GM21381 (cell line): ENCODE data around the gene ZFAND4.
"Not testable (repeated sequence)": the region's sequence is repeated elsewhere in the genome, so short reads cannot be mapped to it uniquely, and the experiment has no call there.

ENCODE experiments used
- ATAC-seq: cut with Tn5 transposase; IDR thresholded peaks from one replicate; pipeline ENCODE4 v1.9.1; 2021; ENCODE audit warnings: mild to moderate bottlenecking, moderate library complexity; ENCODE audit not compliant: unreplicated experiment

The ZFAND4 gene

DNA sequence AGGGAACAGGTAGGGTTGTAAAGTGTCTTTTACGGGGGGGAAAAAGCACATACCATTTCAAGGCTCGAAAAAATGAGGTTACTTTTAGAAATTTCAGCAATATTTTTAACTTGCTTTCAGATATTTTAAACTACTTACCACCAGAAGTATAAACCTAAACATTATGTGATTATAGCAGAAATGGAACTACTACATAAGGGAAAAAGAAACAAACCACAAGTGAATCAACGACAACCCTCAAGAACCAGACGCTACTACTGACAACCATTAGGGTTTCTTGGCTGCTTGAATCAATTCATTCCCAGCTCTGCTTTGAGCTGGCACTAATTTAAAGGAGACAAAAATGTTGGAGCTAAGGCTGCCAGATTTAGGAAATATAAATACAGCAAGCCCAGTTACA is 80.1 kb downstream of the ZFAND4 start:
- ATAC-seq: no peak

DNA sequence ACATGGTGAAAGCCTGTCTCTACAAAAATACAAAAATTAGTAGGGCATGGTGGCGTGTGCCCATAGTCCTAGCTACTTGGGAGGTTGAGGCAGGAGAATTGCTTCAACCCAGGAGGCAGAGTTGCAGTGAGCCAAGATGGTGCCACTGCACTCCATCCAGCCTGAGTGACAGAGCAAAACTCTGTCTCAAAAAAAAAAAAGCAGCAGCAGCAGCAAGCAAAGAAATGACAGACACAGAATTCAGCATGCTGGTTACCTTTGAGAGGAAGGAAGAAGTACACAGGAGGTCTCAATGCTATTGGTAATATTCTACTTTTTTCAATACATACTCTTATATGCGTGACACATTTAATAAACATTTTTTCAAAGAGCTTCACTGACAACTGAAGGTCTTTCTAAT is 81.3 kb downstream of the ZFAND4 start:
- no peak for ATAC-seq

DNA sequence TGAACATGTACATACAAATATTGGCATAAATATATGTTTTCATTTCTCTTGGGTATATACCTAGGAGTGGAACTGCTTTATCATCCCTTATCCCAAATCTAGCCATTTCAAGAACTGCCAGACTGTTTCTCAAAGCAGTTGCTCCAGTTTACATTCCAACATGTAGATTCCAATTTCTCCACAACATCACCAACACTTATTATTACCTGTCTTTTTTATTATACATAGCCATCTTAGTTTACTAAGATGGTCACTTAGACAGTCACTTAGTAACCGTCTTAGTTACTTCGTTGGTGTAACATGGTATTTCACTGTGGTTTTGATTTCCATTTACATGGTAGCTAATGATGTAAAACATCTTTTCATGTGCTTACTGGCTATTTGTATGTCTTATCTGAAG is 82.7 kb downstream of the ZFAND4 start:
- no peak for ATAC-seq

DNA sequence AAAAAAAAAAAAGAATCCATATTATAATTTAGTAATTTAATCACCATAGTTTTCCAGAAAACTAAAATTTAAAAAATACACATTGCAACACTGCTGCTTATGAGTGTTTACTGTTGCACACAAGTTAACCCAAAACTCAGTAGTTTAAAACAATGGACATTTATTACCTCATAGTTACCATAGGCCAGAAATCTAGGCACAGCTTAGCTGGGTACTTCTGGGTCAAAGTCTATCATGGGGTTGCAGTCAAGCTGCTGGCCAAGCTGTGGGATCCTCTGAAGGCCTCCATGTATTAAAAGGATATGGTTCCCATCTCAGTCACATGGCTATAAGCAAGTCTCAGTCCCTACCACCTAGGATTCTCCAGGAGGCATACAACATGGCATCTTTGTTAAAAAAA is 83.6 kb downstream of the ZFAND4 start:
- ATAC-seq: no peak

DNA sequence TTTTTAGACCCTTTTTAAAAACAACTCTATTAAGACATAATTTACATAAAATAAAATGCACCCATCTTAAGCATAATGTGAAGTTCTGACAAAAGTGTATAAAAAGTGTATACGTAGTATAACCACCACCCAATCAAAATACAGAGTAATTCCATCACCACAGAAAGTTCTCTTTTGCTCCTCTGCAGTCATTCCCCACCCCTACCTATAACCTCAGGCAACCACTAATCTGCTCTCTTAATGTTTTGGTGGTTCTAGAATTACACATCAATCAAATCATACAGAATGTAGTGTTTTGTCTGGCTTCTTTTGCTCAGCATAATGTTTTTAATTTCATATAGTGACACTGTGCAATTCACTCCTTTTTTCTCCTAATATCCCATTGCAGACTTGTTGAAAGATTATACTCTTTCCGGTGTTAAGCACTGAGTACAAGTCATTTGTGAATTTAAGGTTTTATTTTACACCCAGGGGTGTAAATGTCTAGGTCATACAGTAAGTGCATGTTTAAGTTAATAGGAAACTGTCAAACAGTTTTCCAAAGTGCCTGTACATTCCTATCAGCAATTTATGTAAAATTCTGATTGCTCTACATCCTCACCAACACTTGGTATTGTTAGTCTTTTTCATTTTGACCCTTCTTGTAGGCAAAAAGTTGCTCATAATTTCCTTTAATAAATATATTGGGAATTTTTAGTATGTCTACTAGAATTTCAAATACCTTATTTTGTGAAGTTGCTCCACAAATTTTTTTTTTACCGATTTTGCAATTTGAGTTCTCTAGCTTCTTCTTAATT is 86.3 kb downstream of the ZFAND4 start:
- no peak for ATAC-seq

DNA sequence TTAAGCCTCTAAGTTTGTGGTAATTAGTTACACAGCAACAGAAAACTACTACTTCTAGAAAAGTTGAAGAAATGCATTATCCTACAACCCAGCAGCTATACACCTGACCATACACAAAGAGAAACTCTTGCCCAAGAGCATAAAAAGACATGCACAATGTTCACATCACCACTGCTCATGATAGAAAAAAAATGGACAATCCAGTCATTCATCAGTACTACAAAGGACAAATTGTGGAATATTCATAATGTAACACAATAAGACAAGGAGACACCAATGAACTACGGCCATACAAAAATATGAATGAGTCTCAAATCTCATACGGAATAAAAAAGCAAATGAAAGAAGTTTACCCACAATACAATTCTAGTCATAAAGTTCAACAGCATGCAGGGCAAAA is 87.4 kb downstream of the ZFAND4 start:
- ATAC-seq: no peak

GRCh38 chr10:45582386-45582781 is 90.2 kb downstream of the ZFAND4 start:
- no peak for ATAC-seq

DNA sequence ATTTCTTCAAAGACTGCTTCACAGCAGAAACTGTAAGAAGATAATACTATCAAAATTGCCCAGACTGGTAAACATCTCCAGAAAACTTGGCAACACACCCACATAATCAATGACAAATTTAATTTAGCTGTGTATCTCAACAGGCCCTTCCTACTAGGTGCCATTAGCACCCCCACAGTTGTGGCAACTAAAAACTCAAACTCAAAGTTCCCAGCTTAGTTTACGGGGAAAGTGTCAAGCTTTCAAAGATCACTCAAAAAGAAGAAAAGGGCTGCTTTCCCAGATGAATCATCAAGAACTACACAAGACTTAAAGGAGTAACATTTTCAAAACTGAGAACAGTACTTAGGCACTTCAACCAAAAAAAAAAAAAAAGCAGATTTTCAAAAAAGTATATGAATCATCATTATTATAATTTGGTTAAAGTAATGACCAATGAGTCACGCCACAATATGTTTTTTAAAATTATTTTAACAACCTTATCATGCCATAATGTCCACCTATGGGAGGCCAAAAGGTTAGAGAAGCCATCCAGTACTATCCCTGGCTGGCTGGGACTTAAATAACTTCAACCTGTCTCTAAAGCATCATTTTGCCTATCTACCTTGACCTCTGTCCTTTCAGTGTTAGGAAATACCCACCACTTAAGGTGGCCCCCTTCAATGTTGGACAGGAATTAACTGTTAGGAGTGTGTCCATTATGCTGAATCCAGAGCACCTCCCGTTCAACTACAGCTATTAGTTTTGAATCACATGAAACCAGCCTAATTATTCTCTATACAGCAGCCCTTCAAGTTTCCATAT is 90.8 kb downstream of the ZFAND4 start:
- ATAC-seq: no peak

DNA sequence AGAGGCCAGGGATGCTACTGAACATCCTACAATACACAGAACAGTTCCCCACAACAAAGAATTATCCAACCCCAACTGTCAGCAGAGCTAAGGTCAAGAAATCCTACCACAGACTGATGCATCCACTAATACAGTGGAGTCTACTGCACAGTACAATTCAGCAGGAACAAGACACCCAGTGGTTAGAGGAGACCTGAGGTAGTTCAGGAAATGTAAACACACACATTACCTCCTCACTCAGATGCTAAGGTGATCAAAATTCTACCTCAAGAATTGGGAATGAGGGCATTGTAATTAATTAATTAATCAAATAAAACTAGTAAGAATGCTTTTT is 91.4 kb downstream of the ZFAND4 start:
- peak; percentile 37 for ATAC-seq

- ATAC-seq: peak; percentile 56
Measured at GRCh38 chr10:45580371-45581215, 92.0 kb downstream of the ZFAND4 start.

DNA sequence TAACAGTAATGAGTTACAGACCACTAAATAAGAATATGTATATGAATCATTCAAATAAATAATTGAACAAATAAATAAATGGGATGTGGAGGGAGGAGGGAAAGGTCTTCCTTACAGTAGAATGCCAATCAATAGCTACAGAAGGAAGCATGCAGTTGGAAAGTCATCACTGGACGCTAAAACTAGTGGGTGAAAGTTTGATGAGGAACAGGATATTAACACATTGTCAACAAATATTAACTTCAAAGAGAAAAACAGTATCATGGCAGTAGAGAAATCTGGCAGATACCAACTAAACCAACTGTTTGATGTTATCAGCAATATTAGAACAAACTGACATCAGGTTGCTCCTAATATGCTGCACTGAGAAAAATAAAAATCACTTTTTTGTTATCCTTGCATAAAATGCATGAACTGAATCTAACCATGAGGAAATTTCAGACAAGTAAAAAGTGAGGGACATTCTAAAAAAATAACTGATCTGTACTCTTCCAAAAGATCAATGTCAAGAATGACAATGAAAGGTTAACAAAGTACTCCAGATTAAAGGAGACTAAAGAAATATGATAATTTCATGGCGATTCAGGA is 94.1 kb downstream of the ZFAND4 start:
- ATAC-seq: no peak

DNA sequence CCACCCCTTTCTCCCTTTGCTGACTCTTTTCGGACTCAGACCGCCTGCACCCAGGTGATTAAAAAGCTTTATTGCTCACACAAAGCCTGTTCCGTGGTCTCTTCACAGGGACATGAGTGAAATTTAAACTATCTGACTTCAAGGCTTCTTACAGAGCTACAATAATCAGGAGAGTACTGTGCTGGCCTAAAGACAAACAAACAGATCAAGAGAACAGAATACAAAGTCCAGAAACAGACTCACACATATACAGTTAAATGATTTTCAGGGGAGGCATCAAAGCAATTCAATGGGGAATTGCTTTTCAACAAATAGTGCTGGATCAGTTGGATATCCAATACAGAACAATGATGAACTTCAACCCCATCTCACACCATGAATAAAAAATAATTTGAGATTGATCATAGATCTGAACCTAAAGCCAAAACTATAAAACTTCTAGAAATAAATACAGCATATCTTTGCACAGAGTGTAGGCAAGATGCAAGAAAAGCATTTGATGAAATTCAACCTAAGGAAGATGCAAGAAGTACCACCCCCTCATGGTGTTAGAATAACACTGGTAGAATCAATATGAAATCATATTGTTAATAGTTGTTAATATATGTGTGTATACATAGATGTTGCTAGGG is 96.5 kb downstream of the ZFAND4 start:
- ATAC-seq: no peak

DNA sequence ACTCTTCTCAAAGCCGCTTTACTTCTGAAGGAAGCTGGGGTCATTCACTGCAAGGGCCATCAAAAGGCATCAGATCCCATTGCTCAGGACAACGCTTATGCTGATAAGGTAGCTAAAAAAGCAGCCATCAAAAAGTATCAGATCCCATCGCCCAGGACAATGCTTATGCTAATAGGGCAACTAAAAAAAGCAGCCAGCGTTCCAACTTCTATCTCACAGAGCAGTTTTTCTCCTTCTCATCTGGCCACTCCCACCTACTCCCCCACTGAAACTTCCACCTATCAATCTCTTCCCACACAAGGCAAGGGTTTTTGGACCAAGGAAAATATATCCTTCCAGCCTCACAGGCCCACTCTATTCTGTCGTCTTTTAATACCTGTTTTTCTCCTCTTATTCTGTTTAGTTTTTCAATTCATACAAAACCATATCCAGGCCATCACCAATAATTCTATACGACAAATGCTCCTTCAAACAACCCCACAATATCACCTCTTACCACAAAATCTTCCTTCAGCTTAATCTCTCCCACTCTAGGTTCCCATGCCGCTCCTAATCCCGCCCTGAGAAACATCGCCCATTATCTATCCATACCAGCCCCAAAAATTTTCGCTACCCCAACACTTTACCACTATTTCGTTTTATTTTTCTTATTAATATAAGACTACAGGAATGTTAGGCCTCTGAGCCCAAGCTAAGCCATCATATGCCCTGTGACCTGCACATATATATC is 97.4 kb downstream of the ZFAND4 start:
- ATAC-seq: not testable (repeated sequence)

GRCh38 chr10:45569471-45569870 is 103.1 kb downstream of the ZFAND4 start:
- ATAC-seq: no peak

- no peak for ATAC-seq
Measured at GRCh38 chr10:45566415-45566814, 106.2 kb downstream of the ZFAND4 start.
